GM10847 (cell line): ENCODE measurements around the gene TNFRSF8.

Source experiments
- POLR2A ChIP-seq: IDR thresholded peaks from 2 replicates; pipeline ENCODE4 v1.6.1; 2011; ENCODE audit not compliant: insufficient read length; ENCODE audit errors: extremely low read depth

TNFRSF8 gene

GRCh38 chr1:12138196-12139168 lies 75.4 kb downstream of the TNFRSF8 start:
- no peak for TF ChIP-seq POLR2A

DNA sequence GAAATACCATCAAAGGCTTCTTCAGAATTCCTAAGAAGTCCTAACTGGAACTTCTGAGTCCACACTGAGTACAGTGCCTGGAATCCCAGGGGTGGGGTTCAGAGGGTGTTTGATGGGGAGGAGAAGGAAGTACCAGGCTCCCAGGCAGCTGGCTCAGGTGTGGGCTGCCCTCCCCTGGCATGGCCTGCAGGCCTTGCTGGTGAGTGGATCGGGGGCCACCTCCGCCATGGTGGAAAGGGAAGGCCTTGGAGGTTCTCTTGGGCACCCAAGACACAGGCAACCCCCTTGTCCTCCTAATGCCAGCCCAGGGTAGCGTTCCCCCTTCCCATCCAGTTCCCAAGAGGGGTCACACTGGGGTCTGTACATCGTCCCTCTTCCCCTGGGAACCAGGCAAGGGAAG lies 76.9 kb downstream of the TNFRSF8 start:
- TF ChIP-seq POLR2A = no peak

DNA sequence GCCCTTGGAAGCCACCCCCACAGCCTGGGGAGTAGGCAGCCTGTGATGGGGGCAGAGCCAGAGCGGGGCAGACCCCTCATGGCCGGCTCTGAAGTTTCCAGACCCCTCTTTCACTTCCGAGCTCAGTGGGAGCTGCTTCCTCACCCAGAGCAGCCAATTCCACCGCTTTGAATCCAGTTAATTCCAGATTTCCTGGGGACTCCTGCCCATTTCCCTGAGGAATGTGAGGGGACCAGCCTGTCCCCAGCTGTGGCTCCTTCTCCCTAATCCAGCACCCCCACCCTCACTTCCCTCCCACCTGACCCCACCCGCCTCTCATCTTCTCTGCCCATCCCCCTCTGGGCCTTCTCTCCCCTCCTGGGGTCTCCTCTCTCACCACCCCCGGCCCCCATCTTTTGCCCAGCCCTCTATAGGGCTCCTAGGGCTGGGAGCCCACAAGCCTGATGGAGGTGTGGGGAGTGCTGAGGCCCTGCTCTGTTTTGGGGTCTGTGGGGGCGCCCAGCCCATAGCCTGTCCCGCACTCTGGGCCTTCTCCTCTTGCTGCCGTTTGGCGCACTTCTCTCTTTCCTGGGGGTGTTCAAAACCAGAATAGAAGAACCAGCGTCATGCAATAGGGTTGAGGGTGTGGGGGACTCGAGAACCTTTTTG lies 77.5 kb downstream of the TNFRSF8 start:
- TF ChIP-seq POLR2A = no peak

DNA sequence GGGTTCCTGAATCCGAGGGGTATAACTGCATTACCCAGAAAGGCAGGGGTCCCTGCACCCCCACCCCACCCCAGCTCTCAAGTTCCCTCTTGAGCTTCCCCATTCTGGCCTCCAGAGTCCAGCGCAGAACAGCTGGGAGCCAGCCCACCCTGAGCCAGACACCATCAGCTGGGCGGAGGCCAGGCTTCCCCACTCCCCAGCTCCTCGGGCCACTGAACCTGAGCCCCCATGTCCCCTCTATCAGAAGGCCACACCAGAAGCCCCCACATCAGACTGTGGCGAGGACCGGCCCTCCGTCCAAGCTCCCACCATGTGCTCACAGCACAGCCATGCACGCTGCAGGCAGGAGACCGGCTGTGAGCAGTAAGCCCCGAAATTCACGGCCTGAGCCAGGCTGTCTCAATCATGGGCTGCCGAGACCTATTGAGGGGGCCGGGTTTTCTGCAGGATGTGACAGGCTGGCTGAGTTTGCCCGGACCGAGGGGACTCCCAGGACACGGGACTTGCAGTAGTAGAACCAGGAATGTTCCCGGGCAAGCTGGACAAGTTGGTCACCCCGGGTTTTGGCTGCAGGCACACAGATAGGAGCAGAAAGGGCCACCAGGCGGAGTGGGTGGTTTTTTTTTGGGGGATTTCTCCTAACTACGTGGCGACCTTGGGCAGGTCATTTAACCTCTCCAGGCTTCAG lies 78.2 kb downstream of the TNFRSF8 start:
- TF ChIP-seq POLR2A = no peak

- no peak for TF ChIP-seq POLR2A
Observed at GRCh38 chr1:12142141-12142823, 79.2 kb downstream of the TNFRSF8 start.

DNA sequence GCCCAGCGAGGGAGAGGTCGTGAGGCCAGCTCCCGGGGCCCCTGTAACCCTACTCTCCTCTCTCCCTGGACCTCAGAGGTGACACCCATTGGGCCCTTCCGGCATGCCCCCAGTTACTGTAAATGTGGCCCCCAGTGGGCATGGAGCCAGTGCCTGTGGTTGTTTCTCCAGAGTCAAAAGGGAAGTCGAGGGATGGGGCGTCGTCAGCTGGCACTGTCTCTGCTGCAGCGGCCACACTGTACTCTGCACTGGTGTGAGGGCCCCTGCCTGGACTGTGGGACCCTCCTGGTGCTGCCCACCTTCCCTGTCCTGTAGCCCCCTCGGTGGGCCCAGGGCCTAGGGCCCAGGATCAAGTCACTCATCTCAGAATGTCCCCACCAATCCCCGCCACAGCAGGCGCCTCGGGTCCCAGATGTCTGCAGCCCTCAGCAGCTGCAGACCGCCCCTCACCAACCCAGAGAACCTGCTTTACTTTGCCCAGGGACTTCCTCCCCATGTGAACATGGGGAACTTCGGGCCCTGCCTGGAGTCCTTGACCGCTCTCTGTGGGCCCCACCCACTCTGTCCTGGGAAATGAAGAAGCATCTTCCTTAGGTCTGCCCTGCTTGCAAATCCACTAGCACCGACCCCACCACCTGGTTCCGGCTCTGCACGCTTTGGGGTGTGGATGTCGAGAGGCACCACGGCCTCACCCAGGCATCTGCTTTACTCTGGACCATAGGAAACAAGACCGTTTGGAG lies 80.0 kb downstream of the TNFRSF8 start:
- no peak for TF ChIP-seq POLR2A

GRCh38 chr1:12143631-12144155 lies 80.6 kb downstream of the TNFRSF8 start:
- TF ChIP-seq POLR2A = no peak

GRCh38 chr1:12144236-12144635 lies 81.1 kb downstream of the TNFRSF8 start:
- TF ChIP-seq POLR2A = no peak

DNA sequence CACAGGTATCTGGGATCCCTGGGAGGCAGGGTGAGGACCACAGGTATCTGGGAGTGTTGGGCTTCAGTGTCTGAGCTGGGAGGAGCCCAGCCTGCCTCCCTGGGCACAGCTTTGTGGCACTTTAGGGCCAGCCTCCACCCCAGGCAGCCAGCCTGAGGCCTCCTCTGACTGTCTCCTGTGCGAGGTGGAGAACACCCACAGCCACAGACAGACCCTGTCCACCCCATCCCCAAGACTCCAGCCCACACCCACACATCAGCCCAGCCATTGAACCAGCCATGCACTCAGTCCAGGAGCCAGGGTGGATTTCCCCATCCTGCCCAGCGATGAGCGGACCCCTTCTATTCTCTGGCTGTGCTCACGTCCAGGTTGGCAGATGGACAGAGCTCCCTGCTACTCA lies 81.9 kb downstream of the TNFRSF8 start:
- TF ChIP-seq POLR2A = no peak

DNA sequence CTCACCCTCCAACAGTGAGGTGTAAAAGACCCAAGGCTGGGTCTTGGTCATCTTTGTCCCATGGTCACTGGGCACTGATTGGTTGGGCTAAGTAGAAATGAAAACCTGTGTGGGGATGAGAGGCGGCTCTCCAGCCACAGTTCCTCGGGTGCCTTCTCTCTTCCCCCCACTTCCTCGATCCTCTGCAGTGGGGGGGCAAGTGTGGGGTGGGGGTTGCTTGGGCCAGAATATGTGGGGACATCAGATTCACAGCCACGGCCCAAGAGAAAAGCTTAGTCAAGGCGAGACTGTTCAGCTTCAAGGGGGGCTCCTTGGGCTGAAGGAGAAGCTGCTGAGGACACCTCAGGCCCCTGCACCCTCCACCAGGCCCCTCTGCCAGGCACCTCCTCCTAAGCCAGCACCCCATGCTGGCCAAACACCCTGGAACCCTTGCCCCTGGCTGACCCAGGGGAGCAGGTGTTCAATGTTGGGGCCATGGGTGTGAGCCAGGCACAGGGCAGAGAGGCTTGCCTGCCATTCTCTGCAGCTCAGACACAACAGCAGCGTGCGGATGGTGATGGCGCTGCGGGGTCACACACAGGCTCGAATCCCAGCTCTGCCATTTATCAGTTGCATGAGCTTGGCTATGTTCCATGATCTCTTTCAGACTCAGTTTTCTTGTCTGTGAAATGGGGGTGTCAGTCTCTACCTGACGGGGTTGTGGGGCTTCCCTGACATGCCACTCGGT lies 82.7 kb downstream of the TNFRSF8 start:
- no peak for TF ChIP-seq POLR2A

GRCh38 chr1:12146343-12147112 lies 83.4 kb downstream of the TNFRSF8 start:
- TF ChIP-seq POLR2A = no peak

DNA sequence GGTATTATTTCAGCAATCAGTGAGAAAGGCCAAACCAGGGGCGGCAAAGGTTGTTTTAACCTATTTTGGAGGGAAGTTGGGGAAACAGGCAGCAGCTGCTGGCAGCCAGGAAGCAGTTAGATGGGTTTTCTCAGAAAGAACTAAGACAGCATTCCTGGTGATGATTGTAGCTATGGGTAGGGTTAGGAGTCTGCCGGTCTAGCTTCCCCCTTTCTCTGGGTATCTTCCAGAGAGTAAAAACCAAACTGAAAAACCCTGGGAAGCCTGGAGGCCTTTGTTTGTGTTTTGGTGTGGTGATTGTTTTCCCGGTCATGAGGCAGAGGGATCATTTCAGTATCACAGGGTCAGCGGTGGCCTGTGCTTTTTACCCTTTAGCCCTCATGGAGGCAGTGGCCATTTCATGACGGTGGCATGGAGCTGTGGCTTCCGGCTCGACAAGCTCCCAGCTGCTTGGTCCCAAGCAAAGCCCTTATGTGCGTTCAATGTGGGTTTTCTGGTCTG lies 84.1 kb downstream of the TNFRSF8 start:
- no peak for TF ChIP-seq POLR2A

- TF ChIP-seq POLR2A = no peak
Observed at GRCh38 chr1:12148160-12148957, 85.3 kb downstream of the TNFRSF8 start.
